NCI-H1694 treated with DMSO at 0.1 percent for 48 hours (cell line): ENCODE data around the gene TUSC1.
A peak's percentile ranks its signal among the peaks of the same experiment; 100 is the strongest.
"Not testable (repeated sequence)": the region's sequence is repeated elsewhere in the genome, so short reads cannot be mapped to it uniquely, and the experiment has no call there.

Experiments
- DNase-seq: peaks from one replicate; lab custom pipeline; 2025; lab: John Stamatoyannopoulos, UW

TUSC1 gene

DNA sequence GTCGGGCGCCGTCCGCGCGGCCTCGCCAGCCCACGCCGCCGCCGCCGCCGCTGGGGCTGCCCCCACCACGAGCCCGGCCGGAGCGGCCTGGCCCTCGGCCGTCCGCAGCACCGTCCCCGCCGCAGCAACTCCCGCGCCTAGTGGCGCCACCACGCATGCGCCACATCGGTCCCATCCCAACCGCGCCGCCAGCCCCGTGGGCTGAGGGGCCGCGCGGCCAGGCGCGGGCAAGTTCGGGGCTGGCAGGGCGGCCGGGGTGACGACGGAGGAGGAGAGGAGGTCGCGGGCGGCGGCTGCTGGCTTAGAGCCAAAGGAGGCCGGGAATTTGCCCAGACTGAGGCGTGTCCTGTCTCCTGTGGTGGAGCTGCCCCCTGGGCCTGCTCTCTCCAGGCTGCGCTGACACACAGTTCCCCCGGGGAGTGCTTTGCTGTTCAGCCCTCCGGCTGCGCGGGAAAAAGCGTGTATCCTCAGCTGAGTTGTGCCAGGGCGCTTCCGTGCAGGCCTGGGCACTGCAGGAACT, at the start of gene TUSC1:
Gene TUSC1 (minus strand): TSS at position 298 of the 520 bp plus-strand sequence. CDS start 132 bp downstream, at position 166.
- peak; percentile 47 for DNase-seq

- DNase-seq = no peak
These were observed 48.7 kb upstream of the TUSC1 start for GRCh38 chr9:25726871-25727410.

- DNase-seq = no peak
These were observed 46.2 kb upstream of the TUSC1 start for GRCh38 chr9:25724424-25724823.

DNA sequence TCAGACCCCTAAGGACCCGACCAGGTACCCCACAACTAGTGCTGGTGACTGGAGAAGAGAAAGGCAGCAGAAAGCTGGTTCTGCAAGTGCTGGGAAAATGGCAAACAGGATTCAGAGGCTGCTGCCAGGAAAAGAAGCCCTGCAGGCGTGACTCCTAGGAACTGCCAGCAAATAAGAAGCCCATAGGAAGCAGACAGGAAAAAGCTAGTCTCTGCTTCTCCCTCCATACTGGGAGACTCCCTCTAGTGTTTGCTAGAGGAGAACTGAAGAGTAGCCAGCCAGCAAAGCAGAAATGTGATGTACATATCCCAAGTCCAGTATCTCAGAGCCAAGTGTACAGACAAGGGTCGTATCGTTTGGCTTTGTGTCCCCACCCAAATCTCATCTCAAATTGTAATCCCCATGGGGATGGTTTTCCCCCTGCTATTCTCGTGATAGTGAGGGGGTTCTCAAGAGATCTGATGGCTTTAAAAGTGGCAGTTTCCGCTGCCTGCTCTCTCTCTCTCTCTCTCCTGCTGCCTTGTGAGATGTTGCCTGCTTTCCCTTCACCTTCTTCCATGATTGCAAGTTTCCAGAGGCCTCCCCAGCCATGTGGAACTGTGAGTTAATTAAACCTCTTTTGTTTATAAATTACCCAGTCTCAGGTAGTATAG, 38.1 kb upstream of the TUSC1 start:
- DNase-seq = peak; percentile 19

DNA sequence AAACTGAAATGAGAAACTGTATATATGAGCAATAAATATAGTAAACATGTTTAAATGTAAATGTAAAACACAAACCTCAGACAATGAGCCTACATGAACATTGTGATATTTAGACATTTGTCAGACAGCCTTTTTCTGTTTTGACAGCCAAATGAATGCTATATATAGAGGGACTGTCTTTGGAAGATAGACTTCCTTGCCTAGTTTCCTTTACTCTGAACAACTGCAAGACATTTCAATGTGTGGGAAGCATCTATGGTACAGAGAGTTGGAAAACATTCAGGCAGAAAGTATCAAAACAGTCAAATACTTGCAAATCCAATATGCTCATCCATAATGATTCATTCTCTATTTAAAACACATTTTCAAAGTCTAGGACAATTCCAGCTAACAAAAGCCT, 31.7 kb upstream of the TUSC1 start:
- DNase-seq = no peak

- DNase-seq = no peak
These were observed 26.6 kb upstream of the TUSC1 start for GRCh38 chr9:25704800-25705199.

GRCh38 chr9:25703701-25704357, 25.6 kb upstream of the TUSC1 start:
- DNase-seq = no peak

DNA sequence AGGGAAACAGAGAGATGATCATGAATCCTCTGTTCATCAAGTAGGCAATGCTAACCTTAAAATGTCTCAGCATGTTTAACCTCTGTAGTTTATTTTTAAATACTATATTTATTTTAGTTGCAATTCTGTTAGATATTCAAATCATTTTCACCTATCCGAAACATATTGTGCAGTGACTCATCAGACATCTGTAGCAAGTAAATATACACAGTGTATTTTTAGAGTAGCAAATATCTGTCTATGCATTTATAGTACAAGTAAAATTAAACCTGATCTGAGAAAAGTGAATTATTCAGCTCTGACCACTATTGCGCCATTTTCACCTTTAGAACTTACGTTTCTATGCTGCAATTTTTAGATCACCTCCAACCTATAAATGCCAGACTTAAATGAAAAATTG, 24.3 kb upstream of the TUSC1 start:
- no peak for DNase-seq

DNA sequence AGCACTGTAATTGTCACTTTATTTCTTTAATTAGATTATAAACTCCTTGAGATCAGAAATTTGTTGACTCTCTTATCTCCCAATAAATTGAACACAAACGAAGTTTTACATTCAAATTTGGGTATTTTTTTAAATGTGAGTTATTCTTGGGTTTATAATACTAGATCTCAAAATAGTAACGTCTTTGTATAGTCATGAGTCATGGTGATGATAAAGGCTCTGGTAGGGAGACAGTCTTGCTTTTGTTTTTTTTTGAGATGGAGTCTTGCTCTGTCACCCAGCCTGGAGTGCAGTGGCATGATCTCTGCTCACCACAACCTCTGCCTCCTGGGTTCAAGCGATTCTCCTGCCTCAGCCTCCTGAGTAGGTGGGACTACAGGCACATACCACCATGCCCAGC, 22.7 kb upstream of the TUSC1 start:
- DNase-seq = not testable (repeated sequence)

DNA sequence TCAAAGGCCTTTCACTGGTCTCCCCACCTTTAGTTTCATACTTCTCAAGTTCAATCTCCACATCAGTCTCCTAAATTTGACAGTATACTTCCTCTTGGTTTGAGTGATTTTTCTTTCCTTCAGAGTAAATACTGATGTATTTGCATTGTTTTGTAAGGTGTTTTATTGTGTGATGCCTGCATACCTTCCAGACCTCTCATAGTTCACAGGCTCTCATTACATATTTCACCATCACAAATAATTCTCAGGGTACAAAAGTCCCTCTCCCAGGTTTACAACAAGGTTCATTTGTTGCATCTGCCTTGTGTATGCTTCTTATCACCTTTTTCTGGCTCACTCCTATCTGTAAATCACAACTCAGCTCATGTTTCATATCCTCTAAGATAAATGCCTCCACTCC, 22.2 kb upstream of the TUSC1 start:
- no peak for DNase-seq

GRCh38 chr9:25691786-25692185, 13.5 kb upstream of the TUSC1 start:
- DNase-seq = no peak

DNA sequence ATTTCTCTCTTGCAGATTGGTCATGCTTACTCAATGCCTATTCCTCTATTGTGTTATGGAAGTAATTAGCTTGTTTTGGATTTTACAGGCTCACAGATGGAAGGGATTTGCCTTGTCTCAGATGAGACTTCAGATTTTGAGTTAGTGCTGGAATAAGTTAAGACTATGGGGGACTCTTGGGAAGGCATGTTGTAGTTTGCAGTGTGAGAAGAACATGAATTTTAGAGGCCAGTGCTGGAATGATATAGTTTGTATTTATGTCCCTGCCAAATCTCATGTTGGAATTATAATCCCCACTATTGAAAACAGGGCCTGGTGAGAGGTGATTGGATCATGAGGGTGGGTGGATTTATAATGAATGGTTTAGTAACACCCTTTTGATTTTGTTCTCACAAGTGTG, 6.1 kb upstream of the TUSC1 start:
- no peak for DNase-seq

GRCh38 chr9:25681266-25681665, 3.0 kb upstream of the TUSC1 start:
- DNase-seq = no peak

DNA sequence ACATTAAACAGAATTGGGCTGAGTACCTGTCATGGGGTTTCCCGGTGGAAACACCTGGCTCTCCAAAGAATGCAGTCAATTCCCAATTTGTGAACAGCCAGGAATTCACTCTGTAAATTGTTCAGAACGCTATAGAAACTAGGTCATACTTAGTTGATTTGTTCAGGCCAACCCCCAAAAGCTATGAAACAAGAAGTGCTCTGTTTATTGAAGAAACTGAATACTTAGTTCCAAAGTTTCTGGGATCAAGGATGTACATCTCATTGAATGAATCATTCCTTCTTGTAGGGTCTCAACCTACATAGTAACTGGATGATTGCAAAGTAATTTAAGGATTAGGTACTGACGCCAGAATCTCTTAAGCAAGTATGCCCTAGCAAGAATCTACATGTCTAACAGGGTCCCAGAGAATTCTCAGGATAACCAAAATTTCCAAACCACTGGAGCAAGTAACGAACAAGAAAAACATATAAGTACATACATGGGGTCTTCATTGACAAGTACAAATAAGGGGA, 659 bp upstream of the TUSC1 start:
- no peak for DNase-seq

GRCh38 chr9:25677301-25678146, 720 bp downstream of the TUSC1 start:
- DNase-seq = peak; percentile 38

- not testable (repeated sequence) for DNase-seq
These were observed 2.4 kb downstream of the TUSC1 start for GRCh38 chr9:25675858-25676257.

- DNase-seq = no peak
These were observed 19.7 kb downstream of the TUSC1 start for GRCh38 chr9:25658571-25658970.

- DNase-seq = no peak
These were observed 23.8 kb downstream of the TUSC1 start for GRCh38 chr9:25654417-25654816.

DNA sequence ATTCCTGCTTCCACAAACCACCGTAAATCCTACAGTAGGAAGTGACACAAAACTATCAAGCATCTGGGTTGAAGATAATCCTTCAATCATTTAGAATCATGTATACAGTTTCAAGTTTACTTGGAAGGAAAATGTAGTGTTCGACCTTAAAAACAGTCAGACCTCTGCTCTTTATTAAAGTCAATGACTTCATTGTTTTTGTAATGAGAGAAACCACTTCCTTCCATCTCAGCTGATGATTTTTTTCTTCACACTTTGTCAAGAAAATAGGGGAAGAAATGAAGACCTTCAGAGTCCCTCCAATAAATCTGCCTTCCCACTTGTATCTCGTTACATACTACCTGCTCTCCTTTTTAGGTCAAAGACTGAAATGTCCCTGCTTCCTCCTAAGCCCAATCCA, 30.1 kb downstream of the TUSC1 start:
- DNase-seq = no peak

GRCh38 chr9:25636026-25636425, 42.2 kb downstream of the TUSC1 start:
- no peak for DNase-seq

GRCh38 chr9:25629231-25629630, 49.0 kb downstream of the TUSC1 start:
- DNase-seq = no peak
